Calu3 (cell line): ENCODE data around the gene CMTM8. TPM values are rescaled to one million over a fixed set of nuclear protein-coding genes. Genes with fewer than 3 reads are reported as not detected.
A peak's percentile ranks its signal among the peaks of the same experiment; 100 is the strongest.

Experiments used
- BruUV-seq: library from RNA; stranded (reverse); fragments of 400-500 nt; replicated peaks from 2 replicates; lab custom pipeline; 2021; lab: Mats Ljungman, UMichigan
- CTCF ChIA-PET: fragments of 300-600 bp; sonication (Branson Sonifier 250); formaldehyde crosslinking; loops from one replicate; lab custom pipeline; 2022; ENCODE audit warnings: antibody characterized with exemption; lab: Charles Lee
- DNase-seq: peaks from one replicate; pipeline ENCODE4 v3.0.0; 2022
- H3K27ac Mint-ChIP-seq: one replicate; pipeline ENCODE4 v1.8.0; 2022; ENCODE audit warnings: mixed read lengths; ENCODE audit not compliant: unreplicated experiment
- H3K27me3 Mint-ChIP-seq: one replicate; pipeline ENCODE4 v1.8.0; 2022; ENCODE audit warnings: mixed read lengths; ENCODE audit not compliant: unreplicated experiment
- H3K36me3 Mint-ChIP-seq: one replicate; pipeline ENCODE4 v1.8.0; 2022; ENCODE audit warnings: mild to moderate bottlenecking, moderate library complexity, mixed read lengths; ENCODE audit not compliant: insufficient read depth, unreplicated experiment
- H3K4me1 Mint-ChIP-seq: one replicate; pipeline ENCODE4 v1.8.0; 2022; ENCODE audit warnings: mild to moderate bottlenecking, low read depth, mixed read lengths; ENCODE audit not compliant: unreplicated experiment
- H3K4me3 Mint-ChIP-seq: one replicate; pipeline ENCODE4 v1.8.0; 2022; ENCODE audit warnings: mild to moderate bottlenecking, low read depth, moderate library complexity, mixed read lengths; ENCODE audit not compliant: unreplicated experiment
- H3K9me3 Mint-ChIP-seq: one replicate; pipeline ENCODE4 v1.8.0; 2022; ENCODE audit warnings: low read depth, mixed read lengths; ENCODE audit not compliant: unreplicated experiment
- intact Hi-C: fragments of 100-400 bp; cut with micrococcal nuclease; formaldehyde crosslinking; loops from one replicate; pipeline ENCODE4 v1.10.0; 2022; ENCODE audit not compliant: unreplicated experiment
- total RNA-seq: library from RNA; stranded (reverse); gene quantifications from 2 replicates; pipeline ENCODE4 v1.2.3, GENCODE V29; 2022
- TF ChIP-seq, protein P1 (sequence below): fragments of 200-600 bp; IDR thresholded peaks from one replicate; pipeline ENCODE4 v1.8.0; 2022; ENCODE audit warnings: antibody characterized with exemption; ENCODE audit not compliant: unreplicated experiment

CMTM8 gene
- total RNA-seq, 1 experiment from 2014 or later = 19.0 TPM

GRCh38 chr3:32410367-32411246, 172.1 kb downstream of the CMTM8 start:
- intact Hi-C loops = no loop called here
- Mint-ChIP-seq H3K4me3 (no peak overlapping the region), H3K4me1 (peaks cover 75% of the 10 kb centered on the region), H3K27me3 (no peaks in the 10 kb centered on the region), H3K9me3 (no peaks in the 10 kb centered on the region), H3K36me3 (peaks cover 57% of the 10 kb centered on the region), H3K27ac (peak overlapping the region; percentile 69)
- TF ChIP-seq, protein P1, sequence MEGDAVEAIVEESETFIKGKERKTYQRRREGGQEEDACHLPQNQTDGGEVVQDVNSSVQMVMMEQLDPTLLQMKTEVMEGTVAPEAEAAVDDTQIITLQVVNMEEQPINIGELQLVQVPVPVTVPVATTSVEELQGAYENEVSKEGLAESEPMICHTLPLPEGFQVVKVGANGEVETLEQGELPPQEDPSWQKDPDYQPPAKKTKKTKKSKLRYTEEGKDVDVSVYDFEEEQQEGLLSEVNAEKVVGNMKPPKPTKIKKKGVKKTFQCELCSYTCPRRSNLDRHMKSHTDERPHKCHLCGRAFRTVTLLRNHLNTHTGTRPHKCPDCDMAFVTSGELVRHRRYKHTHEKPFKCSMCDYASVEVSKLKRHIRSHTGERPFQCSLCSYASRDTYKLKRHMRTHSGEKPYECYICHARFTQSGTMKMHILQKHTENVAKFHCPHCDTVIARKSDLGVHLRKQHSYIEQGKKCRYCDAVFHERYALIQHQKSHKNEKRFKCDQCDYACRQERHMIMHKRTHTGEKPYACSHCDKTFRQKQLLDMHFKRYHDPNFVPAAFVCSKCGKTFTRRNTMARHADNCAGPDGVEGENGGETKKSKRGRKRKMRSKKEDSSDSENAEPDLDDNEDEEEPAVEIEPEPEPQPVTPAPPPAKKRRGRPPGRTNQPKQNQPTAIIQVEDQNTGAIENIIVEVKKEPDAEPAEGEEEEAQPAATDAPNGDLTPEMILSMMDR = no peak
- DNase-seq = no peak
- CTCF ChIA-PET = interaction anchor here (0.8 to 1.3 kb wide), 3 partner anchors 11 to 59 kb away, joined by 3 to 5 read pairs (median 3); no protein-coding TSS in a partner anchor
- BruUV-seq = no TSS peak

DNA sequence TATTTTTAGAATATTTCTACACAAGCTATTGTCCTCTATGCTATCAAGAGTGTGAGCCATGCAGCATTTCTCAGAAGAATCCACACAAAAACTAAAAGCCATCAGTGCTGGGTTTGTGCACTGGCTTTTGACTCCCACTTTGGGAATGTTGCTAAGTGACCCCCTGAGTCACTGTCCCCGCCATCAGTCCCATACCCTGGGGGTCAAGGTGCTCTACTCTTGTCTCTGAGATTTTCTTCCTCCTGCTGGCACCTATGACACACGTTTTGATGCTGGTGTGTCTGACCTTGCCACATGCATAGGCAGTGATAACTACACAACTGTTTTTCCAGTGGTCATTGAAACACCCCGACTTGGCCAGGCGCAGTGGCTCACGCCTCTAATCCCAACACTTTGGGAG, 173.0 kb downstream of the CMTM8 start:
- Mint-ChIP-seq H3K27me3 (no peaks in the 10 kb centered on the region), H3K9me3 (no peaks in the 10 kb centered on the region), H3K4me1 (peaks cover 71% of the 10 kb centered on the region), H3K36me3 (peaks cover 55% of the 10 kb centered on the region), H3K27ac (peak overlapping the region; percentile 78), H3K4me3 (peak overlapping the region; percentile 5)
- no peak for DNase-seq
- TF ChIP-seq, protein P1 = no peak
- CTCF ChIA-PET = interaction anchor here (1.3 kb wide), 1 partner anchor 11 kb away, joined by 5 read pairs; no protein-coding TSS in a partner anchor
- intact Hi-C loops = no loop called here
- no TSS peak for BruUV-seq

DNA sequence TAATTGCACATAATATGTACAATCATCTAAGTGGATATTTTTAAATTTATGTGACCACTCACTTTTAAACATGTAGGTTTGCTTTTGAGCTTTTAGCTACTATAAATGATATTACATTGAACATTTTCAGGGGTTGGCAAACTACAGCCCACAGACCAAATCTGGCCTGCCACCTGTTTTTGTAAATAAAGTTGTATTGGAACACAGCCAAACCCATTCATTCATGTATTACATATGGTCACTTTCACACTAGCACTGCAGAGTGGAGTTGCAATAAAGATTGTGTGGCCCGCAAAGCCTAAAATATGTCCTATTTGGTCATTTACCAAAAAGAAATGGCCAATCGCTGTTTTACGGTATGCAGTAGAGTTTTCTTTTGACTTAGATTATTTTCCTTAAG, 174.4 kb downstream of the CMTM8 start:
- no peak for DNase-seq
- Mint-ChIP-seq H3K27ac (no peak overlapping the region), H3K36me3 (peaks cover 47% of the 10 kb centered on the region), H3K4me1 (peaks cover 66% of the 10 kb centered on the region), H3K9me3 (no peaks in the 10 kb centered on the region), H3K4me3 (no peak overlapping the region), H3K27me3 (no peaks in the 10 kb centered on the region)
- no TSS peak for BruUV-seq
- CTCF ChIA-PET = no interaction called here
- intact Hi-C loops = no loop called here
- TF ChIP-seq, protein P1 = no peak

GRCh38 chr3:32413845-32414521, 175.5 kb downstream of the CMTM8 start:
- H3K27me3 Mint-ChIP-seq = no peaks in the 10 kb centered on the region

More at GRCh38 chr3:32413845-32414521, 175.5 kb downstream of the CMTM8 start:
- Mint-ChIP-seq H3K27ac (peak overlapping the region; percentile 82), H3K9me3 (no peaks in the 10 kb centered on the region), H3K4me3 (no peak overlapping the region), H3K4me1 (peaks cover 68% of the 10 kb centered on the region), H3K36me3 (peaks cover 47% of the 10 kb centered on the region)
- intact Hi-C loops = no loop called here
- TF ChIP-seq, protein P1 = no peak
- BruUV-seq = no TSS peak
- no peak for DNase-seq
- CTCF ChIA-PET = interaction anchor here (0.8 to 1.5 kb wide), 3 partner anchors 22 to 56 kb away, joined by 3 to 4 read pairs (median 3); partner anchors contain the start of gene CMTM7
